GM23338 (cell line): ENCODE results near the gene MDM2. TPM values are rescaled to one million over a fixed set of nuclear protein-coding genes. Genes with fewer than 3 reads are reported as not detected.

Experiments
- ATAC-seq: fragments of 200-7000 bp; cut with Tn5 transposase; 3 replicates; pipeline ENCODE4 v1.9.1; 2020
- DNase-seq: peaks from one replicate; pipeline ENCODE4 v3.0.0-alpha.2; 2015; ENCODE audit warnings: low spot score
- H2AFZ ChIP-seq: fragments of 200-600 bp; sonication (generic); 2 replicates; pipeline ENCODE4 v1.8.0; 2016; ENCODE audit warnings: antibody characterized with exemption, mild to moderate bottlenecking, moderate library complexity
- H3F3A ChIP-seq: fragments of 200-600 bp; sonication (generic); replicated peaks from 2 replicates; pipeline ENCODE4 v1.8.0; 2017; ENCODE audit warnings: antibody characterized with exemption, mixed run types, low read depth
- H3K27ac ChIP-seq: fragments of 200-600 bp; sonication (generic); 2 replicates; pipeline ENCODE4 v1.6.1; 2016; ENCODE audit warnings: low read depth
- H3K27me3 ChIP-seq: fragments of 200-600 bp; sonication (generic); 2 replicates; pipeline ENCODE4 v1.8.0; 2016; ENCODE audit warnings: mild to moderate bottlenecking, mixed run types, moderate library complexity; ENCODE audit not compliant: insufficient read depth
- H3K36me3 ChIP-seq: fragments of 200-600 bp; sonication (generic); 2 replicates; pipeline ENCODE4 v1.8.0; 2016; ENCODE audit warnings: mild to moderate bottlenecking; ENCODE audit not compliant: insufficient read depth
- H3K4me1 ChIP-seq: fragments of 200-600 bp; sonication (generic); 2 replicates; pipeline ENCODE4 v1.8.0; 2016; ENCODE audit warnings: mild to moderate bottlenecking, moderate library complexity; ENCODE audit not compliant: insufficient read depth
- H3K4me2 ChIP-seq: fragments of 200-600 bp; sonication (generic); 2 replicates; pipeline ENCODE4 v1.7.1; 2017; ENCODE audit warnings: mixed run types
- H3K4me3 ChIP-seq: fragments of 200-600 bp; sonication (generic); 2 replicates; pipeline ENCODE4 v1.6.1; 2016; ENCODE audit warnings: mixed run types
- H3K79me2 ChIP-seq: fragments of 200-600 bp; sonication (generic); replicated peaks from 2 replicates; pipeline ENCODE4 v1.8.0; 2017; ENCODE audit warnings: mild to moderate bottlenecking; ENCODE audit not compliant: insufficient read depth
- H3K9me2 ChIP-seq: fragments of 200-600 bp; sonication (generic); 2 replicates; pipeline ENCODE4 v1.8.0; 2017; ENCODE audit not compliant: insufficient read depth
- H4K20me1 ChIP-seq: fragments of 200-600 bp; sonication (generic); replicated peaks from 2 replicates; pipeline ENCODE4 v1.8.0; 2017; ENCODE audit warnings: mild to moderate bottlenecking; ENCODE audit not compliant: insufficient read depth
- H3K27ac Mint-ChIP-seq: 2 replicates; pipeline ENCODE4 v1.8.0; 2020; ENCODE audit warnings: inconsistent platforms, mild to moderate bottlenecking, moderate library complexity, mixed read lengths
- H3K27me3 Mint-ChIP-seq: 3 replicates; pipeline ENCODE4 v1.8.0; 2022; ENCODE audit warnings: low read depth, mild to moderate bottlenecking, moderate library complexity, mixed read lengths, inconsistent platforms; ENCODE audit not compliant: insufficient read depth, poor library complexity
- H3K36me3 Mint-ChIP-seq: 3 replicates; pipeline ENCODE4 v1.8.0; 2021; ENCODE audit warnings: low read depth, mild to moderate bottlenecking, inconsistent platforms, moderate library complexity, mixed read lengths
- H3K4me1 Mint-ChIP-seq: 3 replicates; pipeline ENCODE4 v1.8.0; 2020; ENCODE audit warnings: mild to moderate bottlenecking, inconsistent platforms, mixed read lengths
- H3K4me3 Mint-ChIP-seq: 3 replicates; pipeline ENCODE4 v1.8.0; 2021; ENCODE audit warnings: moderate library complexity, mild to moderate bottlenecking, inconsistent platforms, mixed read lengths
- H3K9me3 Mint-ChIP-seq: 3 replicates; pipeline ENCODE4 v1.8.0; 2020; ENCODE audit warnings: moderate library complexity, mild to moderate bottlenecking, inconsistent platforms, mixed read lengths
- CREB1 ChIP-seq: fragments of 250-450 bp; sonication (Bioruptor Pico); IDR thresholded peaks from 2 replicates; pipeline ENCODE4 v1.5.0; 2020; ENCODE audit warnings: low read depth, mild to moderate bottlenecking, moderate library complexity
- ETS1 ChIP-seq: IDR thresholded peaks from 2 replicates; pipeline ENCODE4 v1.6.1; 2016; ENCODE audit warnings: antibody characterized with exemption
- EZH2 ChIP-seq: fragments of 200-600 bp; sonication (generic); IDR thresholded peaks from one replicate; pipeline ENCODE4 v1.8.0; 2017; ENCODE audit warnings: antibody characterized with exemption, mild to moderate bottlenecking, low read depth; ENCODE audit not compliant: unreplicated experiment
- EZH2phosphoT487 ChIP-seq: fragments of 200-600 bp; sonication (generic); IDR thresholded peaks from one replicate; pipeline ENCODE4 v1.8.1; 2018; ENCODE audit warnings: antibody characterized with exemption; ENCODE audit not compliant: unreplicated experiment
- JUNB ChIP-seq: IDR thresholded peaks from one replicate; pipeline ENCODE4 v1.6.1; 2016; ENCODE audit warnings: antibody characterized with exemption; ENCODE audit not compliant: unreplicated experiment
- NANOG ChIP-seq: IDR thresholded peaks from 2 replicates; pipeline ENCODE4 v1.6.1; 2016; ENCODE audit warnings: antibody characterized with exemption, borderline replicate concordance
- POLR2AphosphoS5 ChIP-seq: IDR thresholded peaks from 2 replicates; pipeline ENCODE4 v1.6.1; 2016; ENCODE audit warnings: antibody characterized with exemption, low read depth
- REST ChIP-seq: IDR thresholded peaks from one replicate; pipeline ENCODE4 v1.6.1; 2018; ENCODE audit warnings: antibody characterized with exemption; ENCODE audit not compliant: unreplicated experiment
- STAT1 ChIP-seq: IDR thresholded peaks from one replicate; pipeline ENCODE4 v1.6.1; 2016; ENCODE audit warnings: antibody characterized with exemption; ENCODE audit not compliant: unreplicated experiment
- ZNF114 ChIP-seq: fragments of 250-450 bp; sonication (Bioruptor Pico); IDR thresholded peaks from 2 replicates; pipeline ENCODE4 v1.5.0; 2020; ENCODE audit warnings: mild to moderate bottlenecking, moderate library complexity
- ZNF331 ChIP-seq: fragments of 250-450 bp; sonication (Bioruptor Pico); IDR thresholded peaks from 2 replicates; pipeline ENCODE4 v1.5.0; 2020; ENCODE audit warnings: low read depth, mild to moderate bottlenecking, moderate library complexity
- ZNF462 ChIP-seq: fragments of 250-450 bp; sonication (Bioruptor Pico); IDR thresholded peaks from 2 replicates; pipeline ENCODE4 v1.5.0; 2020; ENCODE audit warnings: mild to moderate bottlenecking, moderate library complexity
- polyA plus RNA-seq: library from polyadenylated mRNA; unstranded; fragments of >200 nt; fragmentation: Nextera tagmentation; extraction: Ambion mirVana; gene quantifications from 2 replicates; pipeline ENCODE4 v1.2.1, GENCODE V29; 2016
- total RNA-seq: library from RNA; depleted of rRNA; stranded (reverse); fragments of >200 nt; shearing (Covaris generic); gene quantifications from 2 replicates; pipeline ENCODE4 v1.2.3, GENCODE V29; 2014

Gene MDM2
- total and polyA plus RNA-seq, 2 experiments from 2014 or later: 105 to 136 TPM

- no peak for TF ChIP-seq EZH2phosphoT487
These were observed 13.6 kb downstream of the MDM2 start (continued) for GRCh38 chr12:68821357-68822188.

GRCh38 chr12:68823696-68824095 is 15.7 kb downstream of the MDM2 start:
- Histone ChIP-seq H3K4me1 (no peaks in the 10 kb centered on the region), H2AFZ (no peak overlapping the region), H3K36me3 (peaks cover 93% of the 10 kb centered on the region), H3K27me3 (no peaks in the 10 kb centered on the region), H3K27ac (no peak overlapping the region), H3F3A (peaks cover 9% of the 10 kb centered on the region; the same call in 1 of the 2 replicates), H4K20me1 (peaks cover 4% of the 10 kb centered on the region), H3K79me2 (peaks cover 33% of the 10 kb centered on the region), H3K4me3 (no peak overlapping the region), H3K9me2 (no peaks in the 10 kb centered on the region), H3K4me2 (no peak overlapping the region)
- H3K36me3 Mint-ChIP-seq: peaks cover 86% of the 10 kb centered on the region
- no peak overlapping the region for H3K4me3 Mint-ChIP-seq
- H3K27ac Mint-ChIP-seq: no peak overlapping the region
- no peaks in the 10 kb centered on the region for H3K4me1 Mint-ChIP-seq
- H3K27me3 Mint-ChIP-seq: no peaks in the 10 kb centered on the region
- DNase-seq: no peak
- no peak for ATAC-seq
- no peaks in the 10 kb centered on the region for H3K9me3 Mint-ChIP-seq
- TF ChIP-seq ZNF462 (no peak), JUNB (no peak), REST (no peak), ZNF114 (CRISPR knock-in tag) (no peak), STAT1 (no peak), POLR2AphosphoS5 (no peak), EZH2 (no peak), ETS1 (no peak), NANOG (no peak), CREB1 (no peak), ZNF331 (no peak), EZH2phosphoT487 (no peak)
